Measurements from ENCODE around the gene MKNK1. TPM values are rescaled to one million over a fixed set of nuclear protein-coding genes. Genes with fewer than 3 reads are reported as not detected.

Gene MKNK1
- total RNA-seq, 1 experiment from 2014 or later = 40.1 TPM

GRCh38 chr1:46522184-46522968 is 81.7 kb downstream of the MKNK1 start:
- ChIA-PET POLR2A (interaction anchor here (0.5 to 0.7 kb wide), 2 partner anchors 14 to 243 kb away, joined by 3 to 5 read pairs; no protein-coding TSS in a partner anchor), CTCF (interaction anchor here (0.5 to 1.2 kb wide), 3 partner anchors 75 to 191 kb away, joined by 3 to 4 read pairs (median 4); no protein-coding TSS in a partner anchor)
- BruUV-seq (replicated peaks) = no TSS peak
- ATAC-seq (peak; percentile 56), DNase-seq (ENCODE audit: low read depth, low spot score) (no peak)
- intact Hi-C loops (cut with micrococcal nuclease; ENCODE audit: unreplicated experiment) = no loop called here
- Histone ChIP-seq H3K27ac (ENCODE audit: low read length) (no peak overlapping the region), H3K9me3 (ENCODE audit: control insufficient read depth, insufficient read depth, low read depth, low read length) (no peaks in the 10 kb centered on the region), H3K4me1 (ENCODE audit: control insufficient read depth, insufficient read depth, low read length) (peaks cover 4% of the 10 kb centered on the region; the same call in 1 of the 2 replicates), H3K36me3 (ENCODE audit: control insufficient read depth, insufficient read depth, low read length) (no peaks in the 10 kb centered on the region), H3K27me3 (ENCODE audit: control insufficient read depth, insufficient read depth, low read length) (no peaks in the 10 kb centered on the region), H3K4me3 (ENCODE audit: low read depth in 2 of 2, low read length in 2 of 2) (no peak overlapping the region)
- in situ Hi-C loops (cut with HindIII; ENCODE audit: low pct_unique_long_range_greater_than_20kb, low sequenced_read_pairs) = no loop called here
- no peak for TF ChIP-seq TCF7L2 (IDR thresholded peaks at IDR 0.05; ENCODE audit: low read depth, low read length)
- TF ChIP-seq REST (IDR thresholded peaks at IDR 0.05; ENCODE audit: insufficient read depth in 1 of 2, low read depth in 2 of 2, low read length in 1 of 2) = no peak

GRCh38 chr1:46521414-46521813 is 82.7 kb downstream of the MKNK1 start:
- in situ Hi-C loops (cut with HindIII; ENCODE audit: low pct_unique_long_range_greater_than_20kb, low sequenced_read_pairs) = no loop called here
- H3K4me3 ChIP-seq (ENCODE audit: low read depth in 2 of 2, low read length in 2 of 2) = no peak overlapping the region
- no peaks in the 10 kb centered on the region for H3K27me3 ChIP-seq (ENCODE audit: control insufficient read depth, insufficient read depth, low read length)
- TF ChIP-seq CTCF (IDR thresholded peaks at IDR 0.05) (no peak), REST (IDR thresholded peaks at IDR 0.05; ENCODE audit: insufficient read depth in 1 of 2, low read depth in 2 of 2, low read length in 1 of 2) (no peak), TCF7L2 (IDR thresholded peaks at IDR 0.05; ENCODE audit: low read depth, low read length) (no peak), SIN3A (IDR thresholded peaks at IDR 0.05; ENCODE audit: borderline replicate concordance, insufficient read depth, low read depth, low read length) (no peak), POLR2AphosphoS5 (IDR thresholded peaks at IDR 0.05; ENCODE audit: low read depth, low read length) (no peak)
- DNase-seq (ENCODE audit: low read depth, low spot score) (no peak), ATAC-seq (no peak)
- BruUV-seq (replicated peaks) = no TSS peak
- ChIA-PET CTCF (interaction anchor here (0.5 to 0.7 kb wide), 2 partner anchors 80 to 88 kb away, joined by 4 read pairs; no protein-coding TSS in a partner anchor), POLR2A (no interaction called here)
- H3K4me1 ChIP-seq (ENCODE audit: control insufficient read depth, insufficient read depth, low read length) = peaks cover 4% of the 10 kb centered on the region
- H3K36me3 ChIP-seq (ENCODE audit: control insufficient read depth, insufficient read depth, low read length) = no peaks in the 10 kb centered on the region
- intact Hi-C loops (cut with micrococcal nuclease; ENCODE audit: unreplicated experiment) = no loop called here
- H3K27ac ChIP-seq (ENCODE audit: low read length) = no peak overlapping the region
- no peaks in the 10 kb centered on the region for H3K9me3 ChIP-seq (ENCODE audit: control insufficient read depth, insufficient read depth, low read depth, low read length)
